Central memory CD8-positive, alpha-beta T cell (primary cell): Measurements from ENCODE around the gene RERG.
"Not testable (repeated sequence)": the region's sequence is repeated elsewhere in the genome, so short reads cannot be mapped to it uniquely, and the experiment has no call there.

Source experiments
- ATAC-seq: fragments of 150-1000 bp; cut with Tn5 transposase; replicated peaks from 2 replicates; pipeline ENCODE4 v1.10.0; 2022; ENCODE audit warnings: mild to moderate bottlenecking, moderate FRiP score, moderate number of reproducible peaks; ENCODE audit not compliant: poor library complexity, severe bottlenecking; ENCODE audit errors: extremely low read depth
- DNase-seq, 2 donors: peaks; one replicate each; pipeline ENCODE4 v3.0.0; 2021; ENCODE audit warnings: low spot score in 2 of 2
- H3K27ac Mint-ChIP-seq: one replicate; pipeline ENCODE4 v1.8.0; 2022; ENCODE audit warnings: low read depth, mild to moderate bottlenecking, moderate library complexity, mixed read lengths
- H3K27me3 Mint-ChIP-seq: one replicate; pipeline ENCODE4 v1.8.0; 2022; ENCODE audit warnings: mixed read lengths
- H3K36me3 Mint-ChIP-seq: one replicate; pipeline ENCODE4 v1.8.0; 2022; ENCODE audit warnings: mild to moderate bottlenecking, moderate library complexity, mixed read lengths; ENCODE audit not compliant: insufficient read depth
- H3K4me1 Mint-ChIP-seq: one replicate; pipeline ENCODE4 v1.8.0; 2022; ENCODE audit warnings: mixed read lengths
- H3K4me3 Mint-ChIP-seq: one replicate; pipeline ENCODE4 v1.8.0; 2022; ENCODE audit warnings: mild to moderate bottlenecking, moderate library complexity, mixed read lengths
- H3K9me3 Mint-ChIP-seq: one replicate; pipeline ENCODE4 v1.8.0; 2022; ENCODE audit warnings: mixed read lengths

RERG gene

DNA sequence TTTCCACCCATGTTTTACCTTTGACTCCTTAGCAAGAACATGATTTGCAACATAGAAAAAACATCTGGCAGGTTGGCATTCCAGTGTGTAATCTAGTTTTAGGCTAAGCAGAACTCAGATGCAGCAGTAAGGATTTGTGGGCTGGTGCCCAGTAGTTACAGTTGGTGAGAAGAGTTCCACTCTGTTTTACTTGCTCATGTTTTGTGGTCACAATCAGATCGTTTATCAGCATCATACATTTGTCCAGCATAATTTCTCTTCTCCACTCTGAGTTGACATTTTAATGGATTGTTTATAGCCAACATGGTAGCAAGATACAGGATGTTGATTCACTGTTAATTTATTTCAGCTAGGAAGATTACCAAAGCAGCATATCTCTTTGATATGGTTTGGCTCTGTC, 128.4 kb downstream of the RERG start:
- Mint-ChIP-seq H3K27ac (no peak overlapping the region), H3K4me1 (no peaks in the 10 kb centered on the region), H3K9me3 (no peaks in the 10 kb centered on the region), H3K36me3 (peaks cover 2% of the 10 kb centered on the region), H3K27me3 (peaks cover 60% of the 10 kb centered on the region), H3K4me3 (no peak overlapping the region)
- ATAC-seq (no peak), DNase-seq (no peak)

- DNase-seq = no peak
- H3K36me3 Mint-ChIP-seq = peaks cover 2% of the 10 kb centered on the region
- no peak for ATAC-seq
- H3K27ac Mint-ChIP-seq = no peak overlapping the region
- no peaks in the 10 kb centered on the region for H3K4me1 Mint-ChIP-seq
- peaks cover 75% of the 10 kb centered on the region for H3K27me3 Mint-ChIP-seq
- H3K4me3 Mint-ChIP-seq = no peak overlapping the region
- no peaks in the 10 kb centered on the region for H3K9me3 Mint-ChIP-seq
These were observed 130.8 kb downstream of the RERG start for GRCh38 chr12:15090441-15090840.

DNA sequence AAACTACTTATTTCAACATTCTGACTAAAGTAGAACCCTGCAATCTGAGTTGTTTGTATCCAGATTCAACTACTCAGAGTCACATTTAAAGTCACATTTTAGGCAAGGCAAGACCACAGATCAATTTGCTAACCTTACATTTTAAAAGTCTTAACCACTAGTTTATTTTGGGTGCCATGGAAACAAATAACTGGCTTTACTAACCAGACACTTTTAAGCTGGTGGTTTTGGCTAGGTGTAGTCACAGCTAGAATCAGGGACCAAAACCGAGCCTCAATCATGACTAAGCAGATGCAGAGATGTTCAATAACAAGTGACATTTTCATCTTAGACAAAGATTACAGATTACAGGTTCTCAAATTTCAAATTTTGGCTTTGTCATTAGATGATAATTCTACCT, 133.1 kb downstream of the RERG start:
- no peaks in the 10 kb centered on the region for H3K4me1 Mint-ChIP-seq
- H3K36me3 Mint-ChIP-seq = peaks cover 2% of the 10 kb centered on the region
- H3K4me3 Mint-ChIP-seq = no peak overlapping the region
- no peak for DNase-seq
- peaks cover 66% of the 10 kb centered on the region for H3K27me3 Mint-ChIP-seq
- H3K9me3 Mint-ChIP-seq = no peaks in the 10 kb centered on the region
- no peak overlapping the region for H3K27ac Mint-ChIP-seq
- no peak for ATAC-seq

DNA sequence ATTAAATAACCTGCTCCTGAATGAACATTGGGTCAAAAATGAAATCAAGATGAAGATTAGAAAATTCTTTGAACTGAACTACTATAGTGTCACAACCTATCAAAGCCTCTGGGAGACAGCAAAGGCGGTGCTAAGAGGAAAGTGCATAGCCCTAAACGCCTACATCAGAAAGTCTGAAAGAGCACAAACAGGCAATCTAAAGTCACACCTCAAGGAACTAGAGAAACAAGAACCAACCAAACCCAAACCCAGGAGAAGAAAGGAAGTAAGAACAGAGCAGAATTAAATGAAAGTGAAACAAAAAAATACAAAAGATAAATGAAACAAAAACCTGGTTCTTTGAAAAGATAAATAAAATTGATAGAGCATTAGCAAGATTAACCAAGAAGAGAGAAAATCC, 143.5 kb downstream of the RERG start:
- H3K9me3 Mint-ChIP-seq, H3K27ac Mint-ChIP-seq, H3K36me3 Mint-ChIP-seq, DNase-seq, ATAC-seq, H3K4me1 Mint-ChIP-seq: not testable (repeated sequence)
- H3K4me3 Mint-ChIP-seq = peak overlapping the region; percentile 5
- peaks cover 37% of the 10 kb centered on the region for H3K27me3 Mint-ChIP-seq

- Mint-ChIP-seq H3K4me1 (peaks cover 6% of the 10 kb centered on the region), H3K36me3 (no peaks in the 10 kb centered on the region), H3K27me3 (peaks cover 41% of the 10 kb centered on the region), H3K27ac (no peak overlapping the region), H3K4me3 (no peak overlapping the region), H3K9me3 (no peaks in the 10 kb centered on the region)
- DNase-seq (no peak), ATAC-seq (no peak)
These were observed 146.9 kb downstream of the RERG start for GRCh38 chr12:15074351-15074750.

DNA sequence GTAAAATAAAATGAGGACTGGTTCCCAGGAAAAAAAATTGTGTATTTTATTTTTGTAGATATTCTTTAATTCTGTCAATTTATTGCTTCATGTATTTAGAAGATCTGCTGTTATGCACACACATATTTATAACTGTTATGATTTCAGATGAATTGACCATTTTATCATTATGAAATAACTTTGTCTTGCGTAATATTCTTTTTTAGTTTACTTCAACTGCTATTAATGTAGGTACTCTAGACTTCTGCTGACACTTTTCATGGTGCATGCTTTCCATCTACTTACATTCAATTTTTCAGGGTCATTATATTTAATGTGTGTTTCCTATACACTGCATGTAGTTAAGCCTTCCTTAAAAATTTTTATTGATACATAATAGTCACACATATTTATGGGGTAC, 162.1 kb downstream of the RERG start:
- no peak overlapping the region for H3K4me3 Mint-ChIP-seq
- peaks cover 61% of the 10 kb centered on the region for H3K27me3 Mint-ChIP-seq
- DNase-seq = no peak
- no peaks in the 10 kb centered on the region for H3K4me1 Mint-ChIP-seq
- no peaks in the 10 kb centered on the region for H3K9me3 Mint-ChIP-seq
- no peaks in the 10 kb centered on the region for H3K36me3 Mint-ChIP-seq
- H3K27ac Mint-ChIP-seq = no peak overlapping the region
- ATAC-seq = no peak
